SK-N-SH (cell line): ENCODE results near the gene COL2A1.

ENCODE experiments used
- CTCF ChIP-seq: fragments of 200-600 bp; sonication (generic); IDR thresholded peaks from 2 replicates; pipeline ENCODE4 v1.6.1; 2017; ENCODE audit warnings: antibody characterized with exemption, mild to moderate bottlenecking, moderate library complexity
- POLR2AphosphoS5 ChIP-seq: IDR thresholded peaks from 2 replicates; pipeline ENCODE4 v1.6.1; 2012; ENCODE audit warnings: low read depth, low read length

DNA sequence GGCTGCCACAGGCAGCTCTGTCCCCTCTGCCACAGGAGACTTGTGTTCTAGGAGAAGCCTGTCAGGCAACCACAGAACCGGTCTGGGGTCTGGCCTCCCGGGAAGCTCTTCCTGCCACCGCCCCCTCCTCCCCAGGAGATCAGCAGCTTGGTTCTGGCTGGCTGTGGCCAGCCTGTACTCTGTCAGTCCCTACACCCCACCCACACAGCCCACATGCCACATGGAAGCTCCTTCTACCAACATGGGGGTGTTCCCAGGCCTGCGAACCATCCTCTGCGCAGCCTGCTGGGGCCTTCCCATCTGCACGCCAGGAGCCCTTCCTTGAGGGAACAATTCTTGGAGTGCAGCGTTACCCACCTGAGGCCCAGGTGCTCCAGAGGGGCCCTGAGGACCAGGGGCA, 24.1 kb downstream of the COL2A1 start:
- no peak for TF ChIP-seq POLR2AphosphoS5
- no peak for TF ChIP-seq CTCF
